Measurements from ENCODE around the gene GLIS1. TPM values are rescaled to one million over a fixed set of nuclear protein-coding genes. Genes with fewer than 3 reads are reported as not detected.

The GLIS1 gene
- total and polyA plus RNA-seq, 2 donors (not counting 3 experiments of a cell fraction or from before 2014, with no cell fraction given) = not detected

DNA sequence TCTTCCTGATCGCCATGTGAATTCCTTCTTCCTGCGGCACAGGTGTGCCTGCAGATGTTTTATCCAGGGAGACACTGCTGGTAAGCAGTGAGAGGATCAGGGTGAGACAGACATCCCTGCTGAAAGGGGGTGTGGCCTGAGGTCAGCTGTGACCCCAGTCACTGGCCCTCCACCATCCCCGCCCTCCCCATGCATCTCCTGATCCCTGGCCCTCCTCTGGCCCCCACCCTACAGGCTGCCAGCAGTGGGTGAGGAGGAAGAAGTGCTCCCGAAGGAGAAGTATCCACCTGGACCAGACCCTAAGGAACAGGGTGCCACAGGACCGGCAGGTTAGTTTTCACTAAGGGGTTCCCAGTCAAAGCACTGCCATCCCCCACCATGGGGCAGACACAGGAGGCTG is 85.3 kb downstream of the GLIS1 start:
- Histone ChIP-seq H3K27me3 (ENCODE audit: control insufficient read depth in 2 of 2, insufficient read depth in 2 of 2, low read length in 2 of 2) (peaks cover 0 to 2% of the 10 kb centered on the region in 2 experiments), H3K4me2 (ENCODE audit: insufficient read depth, low read length) (no peak overlapping the region), H3K79me2 (ENCODE audit: control insufficient read depth, insufficient read depth, low read length) (no peaks in the 10 kb centered on the region), H3K4me3 (replicated peaks in 1 of 3; ENCODE audit: insufficient read depth in 1 of 3, low read depth in 1 of 3, low read length in 3 of 3) (no peak overlapping the region), H3K9me1 (replicated peaks; ENCODE audit: control insufficient read depth, extremely low read depth, insufficient read depth, low read length) (no peaks in the 10 kb centered on the region), H3K4me1 (ENCODE audit: control insufficient read depth, extremely low read depth, insufficient read depth, low read length) (no peaks in the 10 kb centered on the region), H3K27ac (ENCODE audit: insufficient read depth, low read depth, low read length) (no peak overlapping the region), H2AFZ (ENCODE audit: low read depth, low read length) (no peak overlapping the region), H3K9me3 (replicated peaks; ENCODE audit: control insufficient read depth, insufficient read depth, low read length) (no peaks in the 10 kb centered on the region), H3K9ac (replicated peaks; ENCODE audit: extremely low read depth, insufficient read depth, low read length) (no peak overlapping the region), H3K36me3 (ENCODE audit: control insufficient read depth in 2 of 2, extremely low read depth in 1 of 2, insufficient read depth in 2 of 2, low read length in 2 of 2) (no peaks in the 10 kb centered on the region), H4K20me1 (replicated peaks; ENCODE audit: control insufficient read depth, extremely low read depth, insufficient read depth, low read length) (no peaks in the 10 kb centered on the region)
- ChIA-PET CTCF (no interaction called here), POLR2A (no interaction called here)
- BruUV-seq (replicated peaks) = no TSS peak
- intact Hi-C loops (cut with micrococcal nuclease) (no loop called here), dilution Hi-C loops (cut with MboI; ENCODE audit: extremely low pct_ligation_motif_present, low sequenced_read_pairs) (no loop called here)
- DNase-seq (ENCODE audit: low read depth, low spot score) (no peak), FAIRE-seq (no peak)
- TF ChIP-seq, protein P1, sequence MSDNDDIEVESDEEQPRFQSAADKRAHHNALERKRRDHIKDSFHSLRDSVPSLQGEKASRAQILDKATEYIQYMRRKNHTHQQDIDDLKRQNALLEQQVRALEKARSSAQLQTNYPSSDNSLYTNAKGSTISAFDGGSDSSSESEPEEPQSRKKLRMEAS (IDR thresholded peaks at IDR 0.05; ENCODE audit: insufficient read depth, insufficient read length) = no peak
- TF ChIP-seq POLR2AphosphoS5 (IDR thresholded peaks at IDR 0.05; ENCODE audit: insufficient read depth, low read depth, low read length) = no peak
- no peak for TF ChIP-seq EZH2 (IDR thresholded peaks at IDR 0.05; ENCODE audit: borderline replicate concordance, low read depth, low read length, severe bottlenecking)
- no peak for TF ChIP-seq GATA2 (IDR thresholded peaks at IDR 0.05; ENCODE audit: insufficient read depth, insufficient read length, low read depth, low read length)
- TF ChIP-seq MYC (IDR thresholded peaks at IDR 0.05; ENCODE audit: low read depth, low read length) = no peak
- TF ChIP-seq FOS (IDR thresholded peaks at IDR 0.05; ENCODE audit: borderline replicate concordance, insufficient read depth, low read length) = no peak
- TF ChIP-seq, protein P2, sequence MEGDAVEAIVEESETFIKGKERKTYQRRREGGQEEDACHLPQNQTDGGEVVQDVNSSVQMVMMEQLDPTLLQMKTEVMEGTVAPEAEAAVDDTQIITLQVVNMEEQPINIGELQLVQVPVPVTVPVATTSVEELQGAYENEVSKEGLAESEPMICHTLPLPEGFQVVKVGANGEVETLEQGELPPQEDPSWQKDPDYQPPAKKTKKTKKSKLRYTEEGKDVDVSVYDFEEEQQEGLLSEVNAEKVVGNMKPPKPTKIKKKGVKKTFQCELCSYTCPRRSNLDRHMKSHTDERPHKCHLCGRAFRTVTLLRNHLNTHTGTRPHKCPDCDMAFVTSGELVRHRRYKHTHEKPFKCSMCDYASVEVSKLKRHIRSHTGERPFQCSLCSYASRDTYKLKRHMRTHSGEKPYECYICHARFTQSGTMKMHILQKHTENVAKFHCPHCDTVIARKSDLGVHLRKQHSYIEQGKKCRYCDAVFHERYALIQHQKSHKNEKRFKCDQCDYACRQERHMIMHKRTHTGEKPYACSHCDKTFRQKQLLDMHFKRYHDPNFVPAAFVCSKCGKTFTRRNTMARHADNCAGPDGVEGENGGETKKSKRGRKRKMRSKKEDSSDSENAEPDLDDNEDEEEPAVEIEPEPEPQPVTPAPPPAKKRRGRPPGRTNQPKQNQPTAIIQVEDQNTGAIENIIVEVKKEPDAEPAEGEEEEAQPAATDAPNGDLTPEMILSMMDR (IDR thresholded peaks at IDR 0.05; ENCODE audit: extremely low read depth in 1 of 2, insufficient read depth in 1 of 2, low read depth in 1 of 2, low read length in 2 of 2) = no peak
- TF ChIP-seq JUN (IDR thresholded peaks at IDR 0.05; ENCODE audit: borderline replicate concordance, insufficient read depth, insufficient read length, low read depth) = no peak
- TF ChIP-seq POLR2A (IDR thresholded peaks at IDR 0.05; ENCODE audit: low read depth, low read length) = no peak
